HEK293 (cell line): ENCODE measurements around the gene PSMC5.
A peak's percentile ranks its signal among the peaks of the same experiment; 100 is the strongest.

ENCODE experiments used
- GLI4 ChIP-seq: fragments of 450-650 bp; formaldehyde crosslinking; IDR thresholded peaks from 2 replicates; pipeline ENCODE4 v1.5.1; 2016; ENCODE audit warnings: missing biosample characterization, missing genetic modification characterization
- KLF7 ChIP-seq: fragments of 450-650 bp; formaldehyde crosslinking; IDR thresholded peaks from 2 replicates; pipeline ENCODE4 v1.5.1; 2016; ENCODE audit warnings: missing biosample characterization, missing genetic modification characterization, borderline replicate concordance
- OSR2 ChIP-seq: fragments of 450-650 bp; formaldehyde crosslinking; IDR thresholded peaks from 2 replicates; pipeline ENCODE4 v1.5.1; 2016; ENCODE audit warnings: missing biosample characterization, missing genetic modification characterization
- OVOL3 ChIP-seq: fragments of 450-650 bp; formaldehyde crosslinking; IDR thresholded peaks from 2 replicates; pipeline ENCODE4 v1.5.1; 2016; ENCODE audit warnings: missing biosample characterization, missing genetic modification characterization
- PRDM10 ChIP-seq: fragments of 450-650 bp; formaldehyde crosslinking; IDR thresholded peaks from 2 replicates; pipeline ENCODE4 v1.5.1; 2016; ENCODE audit warnings: missing biosample characterization, missing genetic modification characterization
- SCRT2 ChIP-seq: fragments of 450-650 bp; formaldehyde crosslinking; IDR thresholded peaks from 2 replicates; pipeline ENCODE4 v1.5.1; 2016; ENCODE audit warnings: missing biosample characterization, missing genetic modification characterization
- SP2 ChIP-seq: fragments of 450-650 bp; formaldehyde crosslinking; IDR thresholded peaks from 2 replicates; pipeline ENCODE4 v1.5.1; 2016; ENCODE audit warnings: missing biosample characterization, missing genetic modification characterization
- SP3 ChIP-seq: fragments of 450-650 bp; formaldehyde crosslinking; IDR thresholded peaks from 2 replicates; pipeline ENCODE4 v1.5.1; 2016; ENCODE audit warnings: missing biosample characterization, missing genetic modification characterization
- SP7 ChIP-seq: fragments of 450-650 bp; formaldehyde crosslinking; IDR thresholded peaks from 2 replicates; pipeline ENCODE4 v1.5.1; 2016; ENCODE audit warnings: missing biosample characterization, missing genetic modification characterization
- ZBTB21 ChIP-seq: fragments of 450-650 bp; formaldehyde crosslinking; IDR thresholded peaks from 2 replicates; pipeline ENCODE4 v1.5.1; 2017; ENCODE audit warnings: missing biosample characterization, missing genetic modification characterization
- ZBTB48 ChIP-seq: fragments of 450-650 bp; formaldehyde crosslinking; IDR thresholded peaks from 2 replicates; pipeline ENCODE4 v1.5.1; 2016; ENCODE audit warnings: missing biosample characterization, missing genetic modification characterization
- ZBTB7A ChIP-seq: fragments of 450-650 bp; formaldehyde crosslinking; IDR thresholded peaks from 2 replicates; pipeline ENCODE4 v1.5.1; 2016; ENCODE audit warnings: low read depth, missing biosample characterization, missing genetic modification characterization
- ZEB2 ChIP-seq: fragments of 450-650 bp; formaldehyde crosslinking; IDR thresholded peaks from 2 replicates; pipeline ENCODE4 v1.5.1; 2016; ENCODE audit warnings: missing biosample characterization, missing genetic modification characterization
- ZFP37 ChIP-seq: fragments of 450-650 bp; formaldehyde crosslinking; IDR thresholded peaks from 2 replicates; pipeline ENCODE4 v1.5.1; 2016; ENCODE audit warnings: missing biosample characterization, missing genetic modification characterization
- ZNF169 ChIP-seq: fragments of 450-650 bp; formaldehyde crosslinking; IDR thresholded peaks from 2 replicates; pipeline ENCODE4 v1.5.1; 2016; ENCODE audit warnings: missing biosample characterization, missing genetic modification characterization
- ZNF335 ChIP-seq: fragments of 450-650 bp; formaldehyde crosslinking; conservative IDR thresholded peaks from 2 replicates; pipeline ENCODE4 v1.5.1; 2016; ENCODE audit warnings: missing biosample characterization, missing genetic modification characterization
- ZNF394 ChIP-seq: fragments of 450-650 bp; formaldehyde crosslinking; IDR thresholded peaks from 2 replicates; pipeline ENCODE4 v1.5.1; 2016; ENCODE audit warnings: missing biosample characterization, missing genetic modification characterization, mild to moderate bottlenecking, moderate library complexity, borderline replicate concordance
- ZNF433 ChIP-seq: fragments of 450-650 bp; formaldehyde crosslinking; IDR thresholded peaks from 2 replicates; pipeline ENCODE4 v1.5.1; 2016; ENCODE audit warnings: missing biosample characterization, missing genetic modification characterization, low read depth
- ZNF501 ChIP-seq: fragments of 450-650 bp; formaldehyde crosslinking; IDR thresholded peaks from 2 replicates; pipeline ENCODE4 v1.5.1; 2016; ENCODE audit warnings: missing biosample characterization, missing genetic modification characterization
- ZNF518A ChIP-seq: fragments of 450-650 bp; formaldehyde crosslinking; conservative IDR thresholded peaks from 2 replicates; pipeline ENCODE4 v1.5.1; 2016; ENCODE audit warnings: low read depth, missing biosample characterization, missing genetic modification characterization
- ZNF629 ChIP-seq: fragments of 450-650 bp; formaldehyde crosslinking; IDR thresholded peaks from 2 replicates; pipeline ENCODE4 v1.5.1; 2017; ENCODE audit warnings: missing biosample characterization, missing genetic modification characterization
- ZNF654 ChIP-seq: fragments of 450-650 bp; formaldehyde crosslinking; IDR thresholded peaks from 2 replicates; pipeline ENCODE4 v1.5.1; 2016; ENCODE audit warnings: low read depth, missing biosample characterization, missing genetic modification characterization
- ZNF660 ChIP-seq: fragments of 450-650 bp; IDR thresholded peaks from 2 replicates; pipeline ENCODE4 v1.5.1; 2018; ENCODE audit warnings: missing biosample characterization, mild to moderate bottlenecking, missing genetic modification characterization
- ZXDB ChIP-seq: fragments of 450-650 bp; formaldehyde crosslinking; IDR thresholded peaks from 2 replicates; pipeline ENCODE4 v1.5.1; 2016; ENCODE audit warnings: missing biosample characterization, missing genetic modification characterization
- TF ChIP-seq, protein P1 (sequence below): fragments of 450-650 bp; formaldehyde crosslinking; IDR thresholded peaks from 2 replicates; pipeline ENCODE4 v1.5.1; 2016; ENCODE audit warnings: missing biosample characterization, missing genetic modification characterization
- TF ChIP-seq, protein P2 (sequence below): fragments of 450-650 bp; formaldehyde crosslinking; IDR thresholded peaks from 2 replicates; pipeline ENCODE4 v1.5.1; 2016; ENCODE audit warnings: missing biosample characterization, missing genetic modification characterization
- TF ChIP-seq, protein P3 (sequence below): fragments of 450-650 bp; formaldehyde crosslinking; IDR thresholded peaks from 2 replicates; pipeline ENCODE4 v1.5.1; 2016; ENCODE audit warnings: missing biosample characterization, missing genetic modification characterization

The PSMC5 gene

GRCh38 chr17:63827002-63827800 lies at the start of gene PSMC5, which contains the start of gene FTSJ3 (continued):
- TF ChIP-seq OVOL3 (peak; percentile 48; the same call in 1 of the 2 replicates), SP7 (peak; percentile 60; the same call in 1 of the 2 replicates), PRDM10 (tag by site-specific recombination) (peak; percentile 74; the same call in 1 of the 2 replicates), ZXDB (tag by site-specific recombination) (peak; percentile 92), ZNF629 (tag by site-specific recombination) (peak; percentile 91), KLF7 (tag by site-specific recombination) (peak; percentile 48; the same call in 1 of the 2 replicates), ZBTB21 (tag by site-specific recombination) (peak; percentile 85), ZNF335 (tag by site-specific recombination) (peak; percentile 89), ZBTB48 (tag by site-specific recombination) (peak; percentile 40; the same call in 1 of the 2 replicates), ZNF660 (tag by site-specific recombination) (peak; percentile 18; the same call in 1 of the 2 replicates), SP2 (tag by site-specific recombination) (peak; percentile 87), ZBTB7A (tag by site-specific recombination) (peak; percentile 60; the same call in 1 of the 2 replicates), ZNF433 (tag by site-specific recombination) (no peak), ZNF654 (tag by site-specific recombination) (no peak), ZNF169 (tag by site-specific recombination) (no peak), OSR2 (tag by site-specific recombination) (no peak), SP3 (tag by site-specific recombination) (peak; percentile 99), ZFP37 (peak; percentile 82), ZNF518A (peak; percentile 98), ZNF394 (tag by site-specific recombination) (peak; percentile 48; the same call in 1 of the 2 replicates), ZEB2 (tag by site-specific recombination) (peak; percentile 57; the same call in 1 of the 2 replicates), SCRT2 (tag by site-specific recombination) (no peak), GLI4 (tag by site-specific recombination) (0 out of 2 replicates have a peak, but pooled peaks have one; percentile 16), ZNF501 (tag by site-specific recombination) (peak; percentile 92; the same call in 1 of the 2 replicates)
- TF ChIP-seq, protein P1, sequence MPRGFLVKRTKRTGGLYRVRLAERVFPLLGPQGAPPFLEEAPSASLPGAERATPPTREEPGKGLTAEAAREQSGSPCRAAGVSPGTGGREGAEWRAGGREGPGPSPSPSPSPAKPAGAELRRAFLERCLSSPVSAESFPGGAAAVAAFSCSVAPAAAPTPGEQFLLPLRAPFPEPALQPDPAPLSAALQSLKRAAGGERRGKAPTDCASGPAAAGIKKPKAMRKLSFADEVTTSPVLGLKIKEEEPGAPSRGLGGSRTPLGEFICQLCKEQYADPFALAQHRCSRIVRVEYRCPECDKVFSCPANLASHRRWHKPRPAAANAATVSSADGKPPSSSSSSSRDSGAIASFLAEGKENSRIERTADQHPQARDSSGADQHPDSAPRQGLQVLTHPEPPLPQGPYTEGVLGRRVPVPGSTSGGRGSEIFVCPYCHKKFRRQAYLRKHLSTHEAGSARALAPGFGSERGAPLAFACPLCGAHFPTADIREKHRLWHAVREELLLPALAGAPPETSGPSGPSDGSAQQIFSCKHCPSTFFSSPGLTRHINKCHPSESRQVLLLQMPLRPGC (tag by site-specific recombination), result peak; percentile 41; the same call in 1 of the 2 replicates
- TF ChIP-seq, protein P2, sequence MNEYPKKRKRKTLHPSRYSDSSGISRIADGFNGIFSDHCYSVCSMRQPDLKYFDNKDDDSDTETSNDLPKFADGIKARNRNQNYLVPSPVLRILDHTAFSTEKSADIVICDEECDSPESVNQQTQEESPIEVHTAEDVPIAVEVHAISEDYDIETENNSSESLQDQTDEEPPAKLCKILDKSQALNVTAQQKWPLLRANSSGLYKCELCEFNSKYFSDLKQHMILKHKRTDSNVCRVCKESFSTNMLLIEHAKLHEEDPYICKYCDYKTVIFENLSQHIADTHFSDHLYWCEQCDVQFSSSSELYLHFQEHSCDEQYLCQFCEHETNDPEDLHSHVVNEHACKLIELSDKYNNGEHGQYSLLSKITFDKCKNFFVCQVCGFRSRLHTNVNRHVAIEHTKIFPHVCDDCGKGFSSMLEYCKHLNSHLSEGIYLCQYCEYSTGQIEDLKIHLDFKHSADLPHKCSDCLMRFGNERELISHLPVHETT (tag by site-specific recombination), result peak; percentile 78; the same call in 1 of the 2 replicates
- TF ChIP-seq, protein P3, sequence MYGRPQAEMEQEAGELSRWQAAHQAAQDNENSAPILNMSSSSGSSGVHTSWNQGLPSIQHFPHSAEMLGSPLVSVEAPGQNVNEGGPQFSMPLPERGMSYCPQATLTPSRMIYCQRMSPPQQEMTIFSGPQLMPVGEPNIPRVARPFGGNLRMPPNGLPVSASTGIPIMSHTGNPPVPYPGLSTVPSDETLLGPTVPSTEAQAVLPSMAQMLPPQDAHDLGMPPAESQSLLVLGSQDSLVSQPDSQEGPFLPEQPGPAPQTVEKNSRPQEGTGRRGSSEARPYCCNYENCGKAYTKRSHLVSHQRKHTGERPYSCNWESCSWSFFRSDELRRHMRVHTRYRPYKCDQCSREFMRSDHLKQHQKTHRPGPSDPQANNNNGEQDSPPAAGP, result peak; percentile 61; the same call in 1 of the 2 replicates
